Melanocyte of skin (primary cell): ENCODE measurements around the gene PNLIPRP3. TPM values are rescaled to one million over a fixed set of nuclear protein-coding genes. Genes with fewer than 3 reads are reported as not detected.

ENCODE experiments used
- small RNA-seq, 2 donors: library from RNA; depleted of rRNA; stranded (forward); fragments of <200 nt; gene quantifications; one replicate each; pipeline ENCODE3, GENCODE V24; 2012
- total RNA-seq, 2 donors: library from RNA; depleted of rRNA; stranded (reverse); fragments of >200 nt; gene quantifications; 2 replicates each; pipeline ENCODE4 v1.2.3, GENCODE V29; 2012

Gene PNLIPRP3
- 1 to 10 TPM in 1 of 2 donors, under 1 TPM in 1; 0.67 to 3.8 TPM for total RNA-seq

GRCh38 chr10:116427671-116428070 is at the start of gene PNLIPRP3:
PNLIPRP3 (plus strand) TSS chr10:116427847; CDS start chr10:116428013, 166 bp downstream.

Small RNAs within 50 kb of the gene (small RNA-seq; reads per million reads assigned to genes)
- 0 reads per million in 2 donors for gene SNRPGP6

Other genes starting within 250 kb of the PNLIPRP3 start
- gene GFRA1, start 154.6 kb upstream of the PNLIPRP3 start, total RNA-seq, result under 1 TPM; 0.33 to 0.69 TPM
- gene CCDC172, start 103.4 kb upstream of the PNLIPRP3 start, total RNA-seq, result not detected
- not detected for gene PNLIP, start 118.1 kb downstream of the PNLIPRP3 start, total RNA-seq
- gene PNLIPRP1, start 163.1 kb downstream of the PNLIPRP3 start, total RNA-seq, result not detected
- not detected for gene PNLIPRP2, start 193.1 kb downstream of the PNLIPRP3 start, total RNA-seq